ENCODE results near the gene IL3RA.
"Not testable (repeated sequence)": the region's sequence is repeated elsewhere in the genome, so short reads cannot be mapped to it uniquely, and the experiment has no call there.

Gene IL3RA

DNA sequence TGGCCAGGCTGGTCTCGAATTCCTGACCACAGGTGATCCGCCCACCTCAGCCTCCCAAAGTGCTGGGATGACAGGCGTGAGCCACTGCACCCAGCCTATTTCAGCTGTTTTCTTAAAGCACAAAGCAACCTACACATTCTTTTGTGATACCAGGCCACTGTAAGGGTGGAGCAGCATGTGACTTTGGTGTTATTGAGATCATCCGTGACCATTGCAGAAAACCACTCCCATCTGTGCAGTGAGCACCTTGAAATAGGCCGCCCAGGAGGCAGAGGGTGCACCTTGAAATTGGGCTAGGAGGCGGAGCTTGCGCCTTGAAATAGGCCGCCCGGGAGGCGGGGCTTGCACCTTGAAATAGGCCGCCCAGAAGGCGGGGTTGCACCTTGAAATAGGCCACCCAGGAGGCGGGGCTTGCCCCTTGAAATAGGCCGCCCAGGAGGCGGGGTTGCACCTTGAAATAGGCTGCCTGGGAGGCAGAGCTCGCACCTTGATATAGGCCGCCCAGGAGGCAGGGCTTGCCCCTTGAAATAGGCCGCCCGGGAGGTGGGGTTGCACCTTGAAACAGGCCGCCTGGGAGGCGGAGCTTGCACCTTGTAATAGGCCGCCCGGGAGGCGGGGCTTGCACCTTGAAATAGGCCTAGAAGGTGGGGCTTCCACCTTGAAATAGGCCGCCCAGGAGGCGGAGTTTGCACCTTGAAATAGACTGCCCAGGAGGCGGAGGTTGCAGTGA, 64.3 kb downstream of the IL3RA start:
- no peak for DNase-seq

GRCh38 chrX:1401611-1402430, 65.2 kb downstream of the IL3RA start:
- no peak for DNase-seq

DNA sequence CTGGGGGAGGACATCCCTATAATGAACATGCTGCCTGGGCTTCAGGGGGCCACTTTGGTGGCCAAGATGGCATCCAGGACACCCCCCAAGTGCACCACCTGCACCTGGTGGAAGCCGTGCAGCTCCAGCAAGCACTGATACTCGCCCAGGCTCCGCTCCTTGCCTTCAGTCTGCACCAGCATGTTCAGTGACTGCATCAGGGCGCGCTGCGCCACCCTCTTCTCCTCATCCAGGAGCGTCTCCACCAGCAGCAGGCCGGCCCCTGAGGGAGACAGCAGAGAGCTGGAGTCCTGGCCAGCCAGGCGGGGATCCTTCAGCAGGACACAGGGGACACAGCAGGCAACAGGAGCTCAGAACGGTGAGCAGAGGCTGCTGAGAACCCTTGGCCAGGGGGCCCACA, 66.6 kb downstream of the IL3RA start:
- DNase-seq: no peak

- DNase-seq: not testable (repeated sequence)
These were observed 67.3 kb downstream of the IL3RA start for GRCh38 chrX:1403867-1404266.

GRCh38 chrX:1405769-1406168, 69.2 kb downstream of the IL3RA start:
- not testable (repeated sequence) for DNase-seq

DNA sequence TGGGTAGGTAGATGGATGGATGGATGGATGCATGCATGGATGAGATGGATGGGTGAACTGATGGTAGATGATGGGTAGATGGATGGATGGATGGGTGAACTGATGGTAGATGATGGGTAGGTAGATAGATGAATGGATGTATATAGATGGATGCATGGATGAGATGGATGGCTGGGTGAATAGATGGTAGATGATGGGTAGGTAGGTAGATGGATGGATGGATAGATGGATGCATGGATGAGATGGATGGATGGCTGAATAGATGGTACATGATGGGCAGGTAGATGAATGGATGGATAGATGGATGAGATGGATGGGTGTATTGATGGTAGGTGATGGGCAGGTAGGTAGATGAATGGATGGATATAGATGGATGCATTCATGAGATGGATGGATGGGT, 70.5 kb downstream of the IL3RA start:
- no peak for DNase-seq

GRCh38 chrX:1411326-1411725, 74.7 kb downstream of the IL3RA start:
- DNase-seq: no peak

- DNase-seq: no peak
These were observed 76.1 kb downstream of the IL3RA start for GRCh38 chrX:1412551-1413161.

DNA sequence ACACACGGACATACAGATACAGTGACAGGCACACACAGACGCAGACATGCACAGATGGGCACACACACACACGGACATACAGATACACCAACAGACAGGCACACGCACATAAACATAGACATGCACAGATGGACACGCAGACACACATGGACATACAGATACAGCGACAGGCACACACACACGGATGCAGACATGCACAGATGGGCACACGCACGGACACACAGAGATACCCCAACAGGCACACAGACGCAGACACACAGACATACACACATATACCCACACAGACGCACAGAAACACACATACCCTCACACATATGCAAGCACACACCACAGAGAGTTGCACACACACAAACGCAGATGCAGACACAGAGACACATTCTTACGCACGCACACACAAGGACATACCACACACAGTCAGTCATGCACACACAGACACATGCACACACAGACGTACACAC, 79.8 kb downstream of the IL3RA start:
- no peak for DNase-seq

DNA sequence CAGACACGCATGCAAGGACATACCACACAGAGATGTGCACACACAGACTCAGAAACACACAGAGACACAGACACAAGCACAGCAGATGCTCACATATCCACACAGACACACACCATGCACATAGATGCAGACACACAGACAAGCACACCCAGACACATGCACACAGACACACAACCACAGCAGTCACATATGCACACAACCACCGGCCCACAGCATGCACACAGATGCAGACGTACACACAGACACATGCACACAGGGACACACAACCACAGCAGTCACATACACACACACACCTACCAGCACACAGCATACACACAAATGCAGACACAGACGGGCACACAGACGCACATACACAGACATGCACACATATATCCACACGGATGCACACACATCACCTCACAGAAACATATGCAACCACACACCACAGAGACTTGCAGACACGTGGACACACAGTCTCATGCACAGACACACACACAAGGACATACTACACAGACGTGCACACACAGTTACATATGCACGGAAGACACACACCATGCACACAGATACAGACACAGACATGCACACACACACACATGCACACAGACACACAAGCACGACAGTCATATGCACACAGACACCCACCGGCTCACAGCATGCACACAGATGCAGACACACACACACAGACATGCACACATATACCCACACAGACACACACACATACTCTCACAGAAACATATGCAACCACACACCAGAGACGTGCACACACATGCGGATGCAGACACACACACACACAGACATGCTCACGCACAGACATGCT, 80.6 kb downstream of the IL3RA start:
- no peak for DNase-seq

GRCh38 chrX:1417921-1418771, 81.6 kb downstream of the IL3RA start:
- no peak for DNase-seq

DNA sequence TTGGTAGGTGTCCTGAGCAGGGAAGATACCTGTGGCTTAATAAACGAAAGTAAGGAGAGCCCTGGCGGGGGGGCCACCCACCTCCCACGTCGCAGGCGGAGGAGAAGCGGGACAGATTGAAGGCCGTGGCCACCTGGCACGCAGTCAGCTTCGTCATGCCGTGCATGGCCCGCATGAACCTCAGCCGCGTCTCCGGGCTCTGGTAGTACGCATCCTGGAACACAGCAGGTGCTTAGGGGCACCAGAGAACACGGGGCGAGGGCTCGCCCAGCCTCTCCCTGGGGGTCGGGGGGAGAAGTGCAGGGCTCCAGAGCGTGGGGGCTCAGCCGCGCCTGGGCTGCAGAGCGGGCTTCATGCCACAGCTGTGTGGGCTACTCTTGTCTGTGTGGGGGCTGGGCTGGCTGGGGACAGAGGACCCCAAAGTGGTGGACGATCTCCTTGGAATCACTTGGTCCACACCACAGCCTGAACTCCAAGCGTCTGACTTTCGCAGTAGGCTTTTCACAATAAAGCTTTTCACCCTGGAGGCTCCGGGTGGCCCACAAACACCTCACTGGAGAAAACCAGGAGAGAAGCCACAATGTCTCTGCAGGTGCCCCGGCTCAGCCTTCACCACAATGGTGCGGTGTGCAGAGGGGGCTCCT, 82.4 kb downstream of the IL3RA start:
- no peak for DNase-seq

DNA sequence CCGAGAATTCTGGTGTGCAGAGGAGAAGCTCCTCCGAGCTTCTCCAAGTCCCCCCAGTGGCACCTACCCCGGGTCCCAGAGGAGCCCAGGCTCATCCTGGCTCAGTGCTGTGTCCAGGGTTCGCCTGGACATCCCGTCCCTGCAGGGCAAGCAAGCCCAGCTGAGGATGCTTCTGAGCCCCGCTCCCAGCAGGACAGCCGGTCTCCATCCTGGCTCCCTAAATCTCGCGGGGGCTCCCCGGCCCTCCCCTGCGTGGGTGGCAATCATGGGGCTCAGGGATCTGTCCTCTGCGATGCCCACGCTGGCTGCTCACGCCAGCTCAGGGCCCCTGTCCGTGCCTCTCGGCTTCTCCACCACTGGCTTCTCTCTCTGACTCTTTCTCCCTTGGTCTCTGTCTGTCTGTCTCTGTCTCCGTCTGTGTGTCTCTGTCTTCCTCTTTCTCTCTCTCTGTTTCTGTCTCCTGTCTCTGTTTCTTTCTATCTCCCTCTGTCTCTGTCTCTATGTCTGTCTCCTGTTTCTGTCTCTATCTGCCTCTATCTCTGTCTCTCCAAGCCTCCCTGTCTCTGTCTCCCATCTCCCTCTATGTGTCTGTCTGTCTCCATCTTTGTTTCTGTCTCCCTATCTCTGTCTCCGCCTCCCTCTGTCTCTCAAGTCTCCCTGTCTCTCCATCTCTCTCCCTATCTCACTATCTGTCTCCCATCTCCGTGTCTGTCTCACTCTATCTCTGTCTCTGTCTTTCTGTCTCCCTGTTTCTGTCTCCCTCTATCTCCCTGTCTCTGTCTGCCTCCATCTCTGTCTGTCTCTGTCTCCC, 83.2 kb downstream of the IL3RA start:
- DNase-seq: no peak

GRCh38 chrX:1420371-1420770, 83.8 kb downstream of the IL3RA start:
- no peak for DNase-seq

DNA sequence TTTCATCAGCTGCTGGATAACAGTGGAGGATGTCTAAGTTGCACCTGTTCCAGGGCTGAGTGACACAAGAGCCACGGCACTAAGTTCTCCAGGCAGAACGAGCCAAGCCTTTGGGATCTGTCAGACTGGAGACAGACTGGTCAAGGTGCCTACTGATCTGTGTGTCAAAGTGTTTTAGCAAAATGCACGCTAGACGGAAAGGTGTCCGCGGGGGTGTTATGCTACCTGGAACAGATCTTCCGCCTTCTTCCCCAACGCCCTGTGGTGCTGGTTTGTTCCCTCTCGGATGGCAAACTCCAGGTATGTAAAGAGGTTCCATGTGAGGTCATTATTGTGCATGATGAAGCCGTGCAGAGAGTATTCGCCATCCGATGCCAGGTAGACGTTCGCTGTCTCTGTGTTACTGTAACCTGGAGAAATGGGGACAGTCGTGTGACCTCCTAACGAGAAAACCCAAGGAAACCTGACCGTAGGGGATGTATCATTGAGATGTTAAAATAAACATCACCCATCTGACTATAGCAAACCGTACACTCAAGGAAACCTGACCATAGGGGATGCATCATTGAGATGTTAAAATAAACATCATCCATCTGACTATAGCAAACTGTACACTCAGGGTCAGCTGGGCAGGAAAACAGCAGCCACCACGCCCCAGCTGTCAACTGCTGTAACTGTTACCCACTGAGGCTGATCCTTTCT, 85.0 kb downstream of the IL3RA start:
- no peak for DNase-seq

- DNase-seq: no peak
These were observed 85.5 kb downstream of the IL3RA start for GRCh38 chrX:1422135-1422465.

DNA sequence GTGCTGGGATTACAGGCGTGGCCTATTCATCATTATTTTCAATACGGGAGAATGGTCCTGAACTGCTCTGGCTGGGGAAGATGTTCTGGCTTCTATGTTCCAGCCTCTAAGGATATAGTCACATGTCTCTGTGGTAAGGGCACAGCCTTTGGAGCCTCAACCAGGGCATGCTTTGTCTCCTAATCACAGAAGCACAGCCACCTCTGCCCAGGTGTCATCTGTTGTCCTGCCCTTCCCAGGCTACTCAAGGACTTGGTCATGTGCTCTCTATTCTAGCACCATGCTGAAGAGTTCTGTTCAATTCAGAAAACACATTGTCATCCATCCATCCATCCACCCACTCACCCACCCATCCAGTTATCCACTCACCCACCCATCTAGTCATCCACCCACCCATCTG, 86.6 kb downstream of the IL3RA start:
- DNase-seq: no peak

- DNase-seq: no peak
These were observed 87.7 kb downstream of the IL3RA start for GRCh38 chrX:1424147-1424851.

GRCh38 chrX:1425381-1425780, 88.8 kb downstream of the IL3RA start:
- no peak for DNase-seq
